C4-2B (cell line): ENCODE data around the gene IGSF6.
"Not testable (repeated sequence)": the region's sequence is repeated elsewhere in the genome, so short reads cannot be mapped to it uniquely, and the experiment has no call there.

Experiments
- CTCF ChIP-seq: fragments of 450-650 bp; conservative IDR thresholded peaks from 2 replicates; pipeline ENCODE4 v1.5.1; 2017; ENCODE audit warnings: mild to moderate bottlenecking
- ZFX ChIP-seq: fragments of 450-650 bp; IDR thresholded peaks from 2 replicates; pipeline ENCODE4 v1.6.1; 2017

- TF ChIP-seq CTCF, ZFX: not testable (repeated sequence)
Observed at GRCh38 chr16:21649826-21650406, 2.5 kb downstream of the IGSF6 start.
